Stimulated activated naive CD4-positive, alpha-beta T cell (primary cell): ENCODE results near the gene PLPP7.

Experiments used
- DNase-seq, 6 experiments: peaks; one replicate each; lab custom pipeline; 2025; lab: John Stamatoyannopoulos, UW

The PLPP7 gene

DNA sequence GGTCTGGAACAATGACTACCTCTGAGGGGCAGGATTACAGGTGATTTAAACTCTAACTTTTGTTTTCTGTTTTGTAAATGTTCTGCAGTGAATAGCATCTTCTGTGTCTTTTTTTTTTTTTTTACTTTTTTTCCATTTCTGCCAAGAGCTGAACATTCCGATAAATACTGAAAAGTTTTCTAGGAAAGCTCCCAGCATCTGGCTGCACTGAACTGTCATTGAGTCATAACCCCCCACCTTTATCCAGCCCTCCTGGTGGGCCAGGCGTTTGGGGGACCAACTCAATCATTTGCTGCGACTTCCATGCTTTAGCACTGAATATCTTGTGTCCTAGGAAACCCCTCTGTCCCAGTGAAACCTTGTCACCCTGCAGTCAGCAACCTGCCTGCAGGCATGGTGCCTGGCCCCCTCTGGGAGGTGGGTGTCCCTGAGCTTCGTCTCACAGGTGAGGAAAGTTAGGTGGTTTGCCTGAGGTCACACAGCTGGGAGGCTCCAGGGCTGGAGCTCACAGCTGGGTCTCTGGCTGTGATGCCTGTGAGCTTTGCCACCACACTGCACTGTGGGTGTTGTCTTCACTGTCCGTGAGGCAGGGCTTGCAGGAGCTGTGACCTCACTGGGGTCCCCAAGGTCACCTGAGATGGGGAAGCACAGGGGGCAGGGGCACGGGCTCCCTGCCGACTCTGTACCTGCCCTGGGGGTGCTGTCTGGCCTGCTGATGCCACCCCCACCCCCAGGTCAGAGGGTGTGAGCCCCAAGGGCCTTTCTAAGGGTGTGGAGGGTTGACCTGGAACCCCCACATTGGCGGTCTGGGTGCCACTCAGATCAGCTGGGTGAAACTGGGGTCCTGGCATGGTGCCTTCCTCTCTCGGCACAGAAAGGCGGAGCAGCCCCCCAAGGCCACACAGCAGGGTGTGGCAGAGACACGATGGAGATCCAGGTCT is 14.1 kb downstream of the PLPP7 start:
- DNase-seq: no peak

DNA sequence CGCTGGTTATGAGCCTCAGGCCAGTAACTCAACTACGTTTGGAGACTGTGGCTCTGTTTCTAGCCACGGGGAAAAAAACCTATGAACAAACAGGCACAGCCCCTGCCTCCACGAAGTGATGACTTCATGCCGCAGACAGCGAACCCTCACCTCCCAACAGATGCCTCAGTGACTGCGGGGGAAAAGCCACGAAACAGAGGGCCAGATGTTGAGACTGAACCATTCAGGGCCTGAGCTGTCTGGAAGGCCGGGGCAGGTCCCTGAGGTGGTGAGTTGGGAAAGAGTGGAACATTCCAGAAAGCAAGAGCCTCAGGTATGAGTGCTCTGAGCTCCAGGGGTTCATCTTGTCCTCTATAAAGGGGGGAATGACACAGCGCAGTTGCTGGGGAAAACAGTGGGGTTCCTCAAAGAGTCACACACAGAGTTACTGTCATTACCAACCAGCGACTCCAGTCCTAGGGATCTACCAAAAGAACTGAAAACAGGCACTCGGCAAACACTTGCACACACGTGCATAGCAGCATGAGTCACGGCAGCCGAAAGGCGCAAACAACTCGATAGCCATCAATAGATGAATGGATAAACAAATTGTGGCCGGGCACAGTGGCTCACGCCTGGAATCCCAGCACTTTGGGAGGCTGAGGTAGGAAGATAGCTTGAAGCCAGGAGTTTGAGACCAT is 15.3 kb downstream of the PLPP7 start:
- no peak for DNase-seq

DNA sequence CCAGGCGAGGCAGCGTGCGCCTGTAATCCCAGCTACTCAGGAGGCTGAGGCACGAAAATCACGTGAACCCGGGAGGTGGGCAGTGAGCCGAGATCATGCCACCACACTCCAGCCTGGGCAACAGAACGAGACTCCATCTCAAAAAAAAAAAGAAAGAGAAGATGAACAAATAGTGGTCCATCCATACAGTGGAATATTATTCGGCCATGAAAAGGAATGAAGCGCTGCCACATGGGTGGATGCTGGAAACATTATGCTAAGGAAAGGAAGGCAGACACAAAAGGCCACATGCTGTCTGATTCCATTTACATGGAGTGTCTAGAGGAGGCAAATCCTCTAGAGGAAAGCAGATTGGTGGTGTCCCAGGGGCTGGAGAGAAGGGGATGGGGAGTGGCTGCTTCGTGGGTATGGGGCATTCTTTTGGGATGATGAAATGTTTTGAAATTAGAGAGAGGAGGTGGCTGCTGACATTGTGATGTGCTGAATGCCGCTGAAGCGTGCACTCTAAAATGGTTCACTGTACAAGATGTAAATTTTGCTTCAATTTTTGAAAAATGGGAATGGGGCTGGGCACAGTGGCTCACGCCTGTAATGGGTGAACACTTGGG is 17.0 kb downstream of the PLPP7 start:
- no peak for DNase-seq

DNA sequence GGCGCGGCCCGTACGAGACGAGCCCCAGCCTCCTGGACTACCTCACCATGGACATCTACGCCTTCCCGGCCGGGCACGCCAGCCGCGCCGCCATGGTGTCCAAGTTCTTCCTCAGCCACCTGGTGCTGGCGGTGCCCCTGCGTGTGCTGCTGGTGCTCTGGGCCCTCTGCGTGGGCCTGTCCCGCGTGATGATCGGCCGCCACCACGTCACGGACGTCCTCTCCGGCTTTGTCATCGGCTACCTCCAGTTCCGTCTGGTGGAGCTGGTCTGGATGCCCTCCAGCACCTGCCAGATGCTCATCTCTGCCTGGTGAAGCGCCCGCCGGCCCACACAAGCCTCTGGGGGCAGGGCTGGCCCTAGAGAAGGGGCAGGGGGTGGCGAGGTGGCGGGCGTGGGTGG is 18.5 kb downstream of the PLPP7 start:
- DNase-seq: no peak

DNA sequence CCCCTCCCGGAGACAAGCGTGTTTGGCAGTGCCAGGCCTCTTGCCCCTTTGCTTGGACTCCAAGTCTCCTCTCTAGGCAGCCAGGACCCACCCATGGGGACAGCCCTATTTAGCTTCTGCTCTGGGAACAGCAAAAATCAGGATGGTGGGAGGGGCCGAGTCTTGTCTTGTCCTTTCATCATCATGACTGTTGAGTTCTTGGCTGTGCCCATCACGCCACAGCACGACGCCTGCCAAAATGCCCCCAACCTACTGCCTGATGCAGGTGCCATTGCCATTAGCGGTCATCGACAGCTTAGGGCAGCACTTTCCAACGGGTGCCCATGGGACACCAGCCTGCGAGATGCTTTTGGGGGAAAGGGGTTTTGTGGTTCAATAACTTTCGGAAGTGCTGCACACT is 18.9 kb downstream of the PLPP7 start:
- DNase-seq: no peak

DNA sequence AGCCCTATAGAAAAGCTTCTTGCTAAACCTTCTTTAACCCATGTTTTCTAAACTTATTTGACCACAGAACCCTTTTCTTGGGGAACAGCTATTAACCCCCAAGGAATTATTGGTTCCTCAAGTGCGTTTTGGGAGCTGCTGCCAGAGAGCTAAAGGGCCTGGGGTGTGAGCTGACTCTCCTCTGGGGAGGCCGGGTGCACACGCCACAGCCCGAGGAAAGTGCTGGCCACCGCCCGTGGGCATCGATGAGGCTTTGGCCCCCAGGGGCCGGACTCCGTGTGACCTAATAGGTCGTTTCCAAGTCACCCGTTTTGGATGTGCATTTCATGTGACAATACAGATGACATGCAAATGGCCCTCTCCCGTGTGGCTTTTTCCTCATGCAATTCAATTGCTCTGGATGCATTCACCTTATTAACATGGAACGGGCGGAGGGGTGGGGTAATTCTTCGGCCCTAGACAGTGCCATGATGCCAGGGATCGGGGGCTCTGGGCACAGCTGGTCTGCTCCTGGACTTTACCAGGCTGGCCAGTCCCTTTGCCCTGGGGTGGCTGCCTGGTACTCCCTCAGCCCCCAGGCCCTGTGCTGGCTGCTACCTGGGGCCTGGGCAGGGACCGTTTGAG is 19.5 kb downstream of the PLPP7 start:
- no peak for DNase-seq

DNA sequence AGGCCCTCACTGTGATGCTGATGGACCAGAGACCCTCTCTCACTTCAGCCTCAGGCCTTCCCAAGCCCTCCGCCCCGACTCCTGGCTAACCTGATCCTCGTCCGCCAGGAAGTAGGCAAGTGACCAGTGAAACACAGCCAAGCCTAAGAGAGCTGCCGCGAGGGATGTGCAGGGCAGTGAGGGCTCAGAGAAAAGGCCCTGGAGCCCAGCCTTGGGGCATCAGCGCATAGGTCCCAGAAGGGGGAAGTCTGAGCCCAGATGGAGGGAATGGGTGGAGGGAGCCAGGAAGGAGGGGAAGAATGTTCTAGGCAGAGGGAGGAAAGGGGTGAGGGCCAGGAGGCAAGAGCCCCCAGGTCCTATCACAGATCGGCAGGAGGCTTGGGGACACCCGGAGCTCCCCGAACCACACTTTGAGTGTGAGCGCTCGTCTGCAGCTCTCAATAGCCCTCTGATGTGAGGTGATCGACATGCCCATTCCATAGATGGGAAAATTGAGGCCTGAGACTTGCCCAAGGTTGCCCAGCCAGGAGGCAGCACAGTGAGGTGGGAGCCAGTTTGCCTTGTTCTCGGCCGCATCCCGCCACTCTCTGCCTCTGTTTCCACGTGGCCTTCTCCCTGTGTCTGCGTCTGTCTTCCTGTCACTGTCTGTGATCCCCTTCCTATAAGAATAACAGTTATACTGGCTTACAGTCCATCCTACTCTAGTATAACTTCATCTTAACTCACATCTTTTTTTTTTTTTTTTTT is 20.2 kb downstream of the PLPP7 start:
- DNase-seq: no peak

DNA sequence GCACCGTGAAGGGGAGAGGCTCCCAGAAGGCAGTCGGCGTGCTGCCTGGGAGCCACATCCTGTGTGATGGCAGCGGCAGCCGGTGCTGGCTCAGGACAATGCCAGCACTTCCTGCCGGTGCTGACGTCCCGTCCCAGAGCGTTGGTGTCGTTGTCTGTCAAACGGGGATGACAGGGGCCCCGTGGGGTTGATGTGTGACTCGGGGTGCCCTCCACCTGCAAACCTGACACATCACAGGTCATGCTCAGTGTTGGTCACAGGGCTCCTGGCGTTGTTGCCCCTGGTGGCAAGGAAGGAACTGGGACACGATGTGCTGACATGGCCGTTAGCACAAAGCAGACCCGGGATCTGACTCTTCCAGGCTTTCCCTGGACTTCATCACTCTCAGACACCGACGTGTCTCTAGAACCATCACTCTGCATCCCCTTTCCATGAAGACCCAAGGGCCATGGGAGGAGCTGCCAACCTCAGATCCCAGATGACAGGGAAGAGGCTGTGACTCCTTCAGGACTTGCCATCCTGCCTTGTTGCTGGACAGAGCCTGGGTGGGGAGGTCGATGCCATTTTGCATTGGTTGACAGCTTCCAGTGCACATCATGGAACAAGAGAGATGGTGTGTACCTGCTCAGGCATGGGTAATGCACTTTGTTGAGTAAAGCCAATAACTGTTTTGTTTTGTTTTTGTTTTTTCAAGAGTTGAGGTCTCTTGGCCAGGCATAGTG is 21.5 kb downstream of the PLPP7 start:
- DNase-seq: peak; percentile 31 to 76 (median 58)

DNA sequence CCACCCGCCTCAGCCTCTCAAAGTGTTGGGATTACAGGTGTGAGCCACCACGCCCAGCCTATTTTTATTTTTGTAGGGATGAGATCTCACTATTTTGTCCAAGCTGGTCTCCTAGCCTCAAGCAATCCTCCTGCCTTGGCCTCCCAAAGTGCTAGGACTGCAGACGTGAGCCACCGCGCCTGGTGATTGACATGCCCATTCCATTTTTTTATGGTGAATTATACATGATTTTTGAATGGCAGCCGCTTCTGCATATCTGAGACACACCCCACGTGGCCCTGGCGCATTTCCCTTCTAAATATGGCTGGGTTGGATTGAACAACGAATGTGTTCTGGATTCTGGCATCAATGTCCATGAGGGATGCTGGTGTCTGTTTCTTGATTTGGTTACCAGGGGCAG is 22.7 kb downstream of the PLPP7 start:
- DNase-seq: no peak

DNA sequence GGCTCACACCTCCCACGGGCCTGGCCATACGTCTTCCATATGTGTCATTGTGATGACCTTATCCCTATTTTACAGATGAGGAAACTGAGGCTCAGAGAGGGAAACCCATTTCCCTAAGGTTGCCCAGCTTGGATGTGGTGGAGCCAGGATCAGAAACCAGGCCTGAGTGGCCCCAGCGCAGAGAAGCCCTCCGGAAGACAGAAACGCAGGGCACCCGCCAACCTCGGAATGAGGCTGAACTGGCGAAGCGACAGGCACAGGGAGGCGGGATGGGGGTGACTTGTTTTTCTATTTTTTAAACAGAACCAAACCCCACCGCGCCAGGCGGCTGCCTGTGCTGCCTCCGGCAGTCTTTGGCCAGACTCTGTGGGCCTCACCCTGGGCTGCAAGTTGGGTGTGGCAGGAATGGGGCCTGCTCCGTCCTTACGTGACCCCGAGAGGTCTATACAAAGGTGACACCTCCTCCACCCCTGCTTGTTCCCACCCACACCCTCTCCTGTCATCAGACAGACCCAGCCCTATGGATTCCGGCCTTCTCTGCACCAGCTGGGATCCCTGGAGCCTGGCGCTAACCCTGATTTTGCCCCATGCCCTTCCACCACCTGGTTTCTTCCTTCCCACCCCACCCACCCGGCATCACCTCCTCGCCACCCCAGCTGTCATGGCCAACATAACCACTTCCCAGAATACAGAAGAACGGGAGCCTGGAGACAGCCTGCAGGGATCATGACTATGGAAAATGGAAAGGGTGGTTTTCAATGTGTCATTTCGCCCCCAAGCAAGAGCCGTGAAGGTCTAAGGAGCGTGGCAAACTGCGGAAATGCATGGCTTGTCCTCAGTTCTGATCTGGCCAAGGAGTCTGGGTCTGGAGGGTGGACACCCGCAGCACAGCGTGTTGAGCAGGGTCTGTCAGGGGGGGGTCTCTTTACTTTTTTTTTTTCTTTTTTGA is 23.6 kb downstream of the PLPP7 start:
- no peak for DNase-seq

DNA sequence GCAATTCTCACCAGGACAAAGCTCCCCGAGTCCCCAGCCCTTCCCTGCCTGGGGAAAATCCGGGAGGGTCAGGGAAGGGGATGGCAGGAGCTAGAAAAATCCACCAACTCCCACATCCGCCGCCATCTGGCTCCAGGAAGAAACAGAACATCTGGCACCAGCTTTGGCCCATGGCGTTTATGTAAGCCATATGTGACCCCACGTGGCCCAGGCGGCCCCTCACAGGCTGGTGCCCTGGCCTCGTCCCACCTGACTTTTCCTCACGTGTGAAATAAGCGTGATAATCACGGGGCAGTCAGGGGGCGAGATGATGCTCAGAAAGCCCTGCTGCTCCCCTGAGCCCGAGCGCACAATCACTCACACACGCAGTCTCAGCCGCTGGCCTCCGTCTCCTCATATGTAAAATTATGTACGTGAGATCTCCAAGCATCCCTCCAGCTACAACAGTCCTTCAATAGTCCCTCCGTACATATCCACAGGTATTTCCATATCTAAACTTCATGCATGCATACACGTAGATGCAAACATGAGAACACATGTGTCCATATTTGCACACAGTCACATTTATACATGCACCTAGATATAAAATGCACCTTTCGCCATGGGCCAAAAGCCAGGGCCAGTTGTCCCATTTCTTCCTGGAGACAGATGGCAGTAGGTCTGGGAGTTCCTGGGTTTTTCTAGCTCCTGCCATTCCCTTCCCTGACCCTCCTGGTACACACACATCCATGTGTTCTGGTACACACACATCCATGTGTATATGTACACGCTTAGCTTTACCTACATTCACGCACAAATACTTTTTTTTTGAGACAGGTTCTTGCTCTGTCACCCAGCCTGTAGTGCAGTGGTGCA is 28.9 kb downstream of the PLPP7 start:
- no peak for DNase-seq

DNA sequence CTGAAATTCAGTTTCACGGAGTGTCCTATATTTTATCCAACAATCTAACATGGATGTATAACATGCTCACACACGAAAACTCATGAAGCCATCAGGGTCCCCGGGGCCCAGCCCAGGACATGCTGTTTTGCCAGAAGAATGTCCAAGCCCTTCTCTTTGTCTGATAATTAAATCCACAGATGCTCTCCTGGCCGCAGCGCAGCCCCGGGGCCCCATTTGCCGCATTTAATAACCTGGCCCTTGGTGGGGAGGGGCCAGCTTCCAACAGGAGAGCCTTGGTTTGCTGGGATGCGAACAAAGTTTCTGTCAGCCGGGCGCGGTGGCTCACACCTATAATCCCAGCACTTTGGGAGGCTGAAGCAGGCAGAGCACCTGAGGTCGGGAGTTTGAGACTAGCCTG is 30.0 kb downstream of the PLPP7 start:
- no peak for DNase-seq

DNA sequence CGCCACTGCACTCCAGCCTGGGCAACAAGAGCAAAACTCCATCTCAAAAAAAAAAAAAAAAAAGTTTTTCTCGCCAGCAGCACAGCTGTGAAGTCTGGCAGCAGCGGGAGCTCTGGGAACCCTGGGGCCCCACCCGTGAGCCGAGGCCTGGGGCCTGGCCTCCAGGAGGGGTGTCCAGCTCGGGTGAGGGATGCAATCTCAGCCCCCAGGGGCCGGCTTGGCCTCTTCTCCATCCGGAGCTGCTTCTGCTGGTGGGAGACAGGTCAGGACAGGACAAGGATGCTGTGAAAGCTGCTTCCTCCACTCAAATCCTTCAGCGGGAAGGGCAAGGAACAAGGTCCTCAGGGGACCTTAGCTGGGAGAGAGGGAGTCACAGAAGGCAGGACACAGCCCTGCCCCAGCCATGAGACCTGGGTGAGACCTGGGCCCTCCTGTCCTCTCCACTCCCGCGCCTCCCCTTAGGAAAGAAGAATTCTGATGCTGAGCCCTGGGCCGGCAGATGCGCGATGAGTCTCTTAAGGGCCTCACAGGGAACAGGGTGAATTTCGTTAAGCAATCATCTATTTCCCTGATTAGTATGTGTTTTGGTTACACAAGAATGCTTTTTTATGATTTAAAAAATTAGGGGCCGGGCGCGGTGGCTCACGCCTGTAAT is 30.6 kb downstream of the PLPP7 start:
- DNase-seq: no peak

DNA sequence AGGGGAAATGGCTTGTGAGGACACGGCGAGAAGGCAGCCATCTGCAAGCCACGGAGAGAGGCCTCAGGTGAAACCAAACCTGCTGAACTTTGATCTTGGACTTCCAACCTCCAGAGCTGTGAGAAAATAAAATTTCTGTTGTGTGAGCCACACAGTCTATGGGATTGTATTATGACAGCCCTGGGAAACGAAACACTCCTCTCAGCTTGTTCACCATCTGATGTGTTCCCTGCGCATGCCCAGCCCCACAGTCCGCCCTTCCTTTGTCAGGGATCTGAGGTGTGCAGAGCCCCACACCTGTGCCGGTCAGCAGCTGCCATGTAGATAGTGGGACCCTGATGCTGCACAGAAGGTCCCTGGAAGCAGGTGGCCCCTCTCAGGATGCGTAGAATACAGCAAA is 34.1 kb downstream of the PLPP7 start:
- no peak for DNase-seq

DNA sequence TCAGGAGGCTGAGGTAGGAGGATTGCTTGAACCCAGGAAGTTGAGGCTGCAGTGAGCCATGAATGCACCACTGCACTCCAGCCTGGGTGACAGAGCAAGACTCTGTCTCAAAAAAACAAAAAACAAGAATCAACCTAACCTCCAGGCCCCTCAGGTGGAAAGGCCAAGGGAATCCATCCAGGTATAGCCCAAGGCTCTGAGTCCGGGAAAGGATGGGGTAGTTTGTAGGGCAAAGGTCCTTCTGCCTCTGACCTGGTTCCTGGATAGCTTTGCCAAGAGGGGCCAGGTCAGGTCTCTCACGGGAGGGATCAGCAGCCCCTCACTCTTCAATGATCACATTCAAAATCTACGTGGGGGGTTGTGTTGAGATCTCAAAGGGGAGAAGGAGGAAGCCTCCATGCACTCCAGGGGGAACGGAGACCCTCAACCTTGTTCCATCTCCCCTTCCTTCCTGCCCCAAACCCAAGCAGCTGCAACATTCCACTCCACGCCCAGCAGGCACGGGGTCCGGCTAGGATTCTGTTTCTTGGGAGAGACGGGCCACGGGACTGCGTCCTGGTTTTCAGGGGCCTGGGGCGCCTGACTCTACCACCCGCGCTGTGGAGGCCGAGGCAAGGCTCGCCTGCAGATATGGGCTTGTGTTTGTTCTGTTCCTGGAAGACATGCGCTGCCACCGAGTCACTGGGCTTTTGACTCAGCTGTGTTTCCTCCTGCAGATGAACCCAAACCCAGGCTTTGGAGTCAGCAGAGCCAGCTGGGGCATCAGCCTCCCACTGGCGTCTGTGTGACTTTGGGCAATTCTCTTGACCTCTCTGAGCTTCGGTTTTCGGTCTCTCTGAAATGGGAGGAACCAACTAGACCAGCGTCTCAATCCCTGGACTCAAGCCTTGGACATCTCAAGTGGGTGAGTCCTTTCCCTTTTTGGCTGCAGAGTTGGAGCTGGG is 35.5 kb downstream of the PLPP7 start:
- DNase-seq: no peak

DNA sequence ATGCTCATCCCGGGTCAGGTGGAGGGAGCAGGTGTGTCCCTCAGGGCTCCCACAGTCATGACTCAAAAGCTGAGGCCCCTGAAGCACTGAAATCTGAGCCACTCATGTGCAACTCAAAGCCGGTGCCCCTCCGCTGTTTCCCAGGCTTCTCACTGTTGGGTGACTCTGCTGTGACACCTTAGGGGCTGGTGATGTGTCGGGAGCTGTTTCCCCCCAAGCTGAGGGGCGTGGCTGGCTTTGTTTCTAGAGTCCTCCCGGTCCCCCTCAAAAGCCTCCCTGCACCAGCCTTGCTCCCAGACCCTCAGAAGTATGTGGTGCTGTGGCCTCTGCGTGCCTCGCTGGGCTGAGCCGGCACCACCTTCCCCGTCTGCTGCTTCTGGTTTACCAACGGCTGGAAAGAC is 39.7 kb downstream of the PLPP7 start:
- DNase-seq: no peak
